ENCODE data around the gene CALY.

The CALY gene

GRCh38 chr10:133292919-133293809 is 43.5 kb downstream of the CALY start:
- Histone ChIP-seq H3K36me3 (peaks cover 56% of the 10 kb centered on the region), H3K4me3 (ENCODE audit: low read depth, low read length) (no peak overlapping the region), H3K9me3 (ENCODE audit: severe bottlenecking) (no peaks in the 10 kb centered on the region), H3K27me3 (ENCODE audit: insufficient read depth, low read depth, severe bottlenecking) (no peaks in the 10 kb centered on the region), H3K27ac (no peak overlapping the region)
- DNase-seq, result no peak
- no peak for TF ChIP-seq CTCF (IDR thresholded peaks at IDR 0.05; ENCODE audit: low read depth, low read length)

- DNase-seq, result no peak
- Histone ChIP-seq H3K27ac (no peak overlapping the region), H3K4me3 (ENCODE audit: low read depth, low read length) (no peak overlapping the region), H3K9me3 (ENCODE audit: severe bottlenecking) (no peaks in the 10 kb centered on the region), H3K36me3 (peaks cover 55% of the 10 kb centered on the region), H3K27me3 (ENCODE audit: insufficient read depth, low read depth, severe bottlenecking) (no peaks in the 10 kb centered on the region)
- no peak for TF ChIP-seq CTCF (IDR thresholded peaks at IDR 0.05; ENCODE audit: low read depth, low read length)
These were observed 46.9 kb downstream of the CALY start for GRCh38 chr10:133289761-133290160.

- H3K36me3 ChIP-seq, result peaks cover 58% of the 10 kb centered on the region
- DNase-seq, result no peak
- TF ChIP-seq CTCF (IDR thresholded peaks at IDR 0.05; ENCODE audit: low read depth, low read length), result no peak
- no peaks in the 10 kb centered on the region for H3K9me3 ChIP-seq (ENCODE audit: severe bottlenecking)
- no peaks in the 10 kb centered on the region for H3K27me3 ChIP-seq (ENCODE audit: insufficient read depth, low read depth, severe bottlenecking)
- no peak overlapping the region for H3K4me3 ChIP-seq (ENCODE audit: low read depth, low read length)
- no peak overlapping the region for H3K27ac ChIP-seq
These were observed 48.7 kb downstream of the CALY start for GRCh38 chr10:133287832-133288500.

- no peak for DNase-seq
- TF ChIP-seq CTCF (IDR thresholded peaks at IDR 0.05; ENCODE audit: low read depth, low read length), result no peak
- H3K27me3 ChIP-seq (ENCODE audit: insufficient read depth, low read depth, severe bottlenecking), result no peaks in the 10 kb centered on the region
- no peak overlapping the region for H3K4me3 ChIP-seq (ENCODE audit: low read depth, low read length)
- no peak overlapping the region for H3K27ac ChIP-seq
- H3K36me3 ChIP-seq, result peaks cover 59% of the 10 kb centered on the region
- H3K9me3 ChIP-seq (ENCODE audit: severe bottlenecking), result no peaks in the 10 kb centered on the region
These were observed 50.3 kb downstream of the CALY start for GRCh38 chr10:133286366-133286765.

GRCh38 chr10:133285217-133285616 is 51.5 kb downstream of the CALY start:
- Histone ChIP-seq H3K9me3 (ENCODE audit: severe bottlenecking) (no peaks in the 10 kb centered on the region), H3K27ac (no peak overlapping the region), H3K27me3 (ENCODE audit: insufficient read depth, low read depth, severe bottlenecking) (no peaks in the 10 kb centered on the region), H3K4me3 (ENCODE audit: low read depth, low read length) (no peak overlapping the region), H3K36me3 (peaks cover 62% of the 10 kb centered on the region)
- TF ChIP-seq CTCF (IDR thresholded peaks at IDR 0.05; ENCODE audit: low read depth, low read length), result no peak
- DNase-seq, result no peak

Measured in WERI-Rb-1 (cell line).